Astrocyte (in vitro differentiated cells and primary cell): ENCODE data around the gene MAP2K3. TPM values are rescaled to one million over a fixed set of nuclear protein-coding genes. Genes with fewer than 3 reads are reported as not detected.

Experiments used
- DNase-seq: peaks from one replicate; pipeline ENCODE4 v3.0.0-alpha.2; 2010; ENCODE audit warnings: low read depth
- FAIRE-seq: peaks from 2 replicates; lab custom pipeline; 2011; peaks lifted over from hg19 to GRCh38; lab: Jason Lieb, UNC
- H2AFZ ChIP-seq: 2 replicates; pipeline ENCODE4 v1.6.0; 2012; ENCODE audit warnings: low read depth, low read length, inconsistent platforms
- H3K27ac ChIP-seq: 2 replicates; pipeline ENCODE4 v1.5.1; 2011; ENCODE audit warnings: low read depth, low read length, inconsistent platforms
- H3K27me3 ChIP-seq: 2 replicates; pipeline ENCODE4 v1.6.0; 2011; ENCODE audit warnings: low read length, inconsistent platforms; ENCODE audit not compliant: insufficient read depth
- H3K36me3 ChIP-seq: 2 replicates; pipeline ENCODE4 v1.5.1; 2011; ENCODE audit warnings: low read length, inconsistent platforms; ENCODE audit not compliant: insufficient read depth
- H3K4me1 ChIP-seq: 2 replicates; pipeline ENCODE4 v1.5.1; 2011; ENCODE audit warnings: low read length, inconsistent platforms; ENCODE audit not compliant: insufficient read depth
- H3K4me2 ChIP-seq: 2 replicates; pipeline ENCODE4 v1.6.0; 2012; ENCODE audit warnings: low read length, inconsistent platforms
- H3K4me3 ChIP-seq: 2 replicates; pipeline ENCODE4 v1.5.1; 2011; ENCODE audit warnings: low read depth, mild to moderate bottlenecking, low read length, inconsistent platforms; ENCODE audit not compliant: insufficient read depth
- H3K79me2 ChIP-seq: 2 replicates; pipeline ENCODE4 v1.6.0; 2012; ENCODE audit warnings: mild to moderate bottlenecking, low read length, inconsistent platforms; ENCODE audit not compliant: insufficient read depth
- H3K9ac ChIP-seq: 2 replicates; pipeline ENCODE4 v1.6.0; 2012; ENCODE audit warnings: mild to moderate bottlenecking, low read length, inconsistent platforms
- H3K9me3 ChIP-seq: 2 replicates; pipeline ENCODE4 v1.5.1; 2012; ENCODE audit warnings: low read depth, mild to moderate bottlenecking, low read length, inconsistent platforms; ENCODE audit not compliant: insufficient read depth
- H4K20me1 ChIP-seq: 2 replicates; pipeline ENCODE4 v1.6.0; 2012; ENCODE audit warnings: low read length, inconsistent platforms; ENCODE audit not compliant: insufficient read depth
- H3K27ac Mint-ChIP-seq: one replicate; pipeline ENCODE4 v1.8.0; 2021; ENCODE audit warnings: mild to moderate bottlenecking, mixed read lengths; ENCODE audit not compliant: unreplicated experiment
- H3K27me3 Mint-ChIP-seq: one replicate; pipeline ENCODE4 v1.8.0; 2021; ENCODE audit warnings: low read depth, mixed read lengths; ENCODE audit not compliant: unreplicated experiment
- H3K36me3 Mint-ChIP-seq: one replicate; pipeline ENCODE4 v1.8.0; 2021; ENCODE audit warnings: low read depth, mixed read lengths; ENCODE audit not compliant: unreplicated experiment
- H3K4me1 Mint-ChIP-seq: one replicate; pipeline ENCODE4 v1.8.0; 2021; ENCODE audit warnings: low read depth, mixed read lengths; ENCODE audit not compliant: unreplicated experiment
- H3K4me3 Mint-ChIP-seq: one replicate; pipeline ENCODE4 v1.8.0; 2021; ENCODE audit warnings: mild to moderate bottlenecking, moderate library complexity, mixed read lengths; ENCODE audit not compliant: unreplicated experiment
- H3K9me3 Mint-ChIP-seq: one replicate; pipeline ENCODE4 v1.8.0; 2021; ENCODE audit warnings: mild to moderate bottlenecking, mixed read lengths; ENCODE audit not compliant: unreplicated experiment
- CTCF ChIP-seq: IDR thresholded peaks from 2 replicates; pipeline ENCODE4 v1.5.1; 2011; ENCODE audit warnings: low read depth, mild to moderate bottlenecking, inconsistent platforms, low read length, moderate library complexity; ENCODE audit not compliant: insufficient read depth
- EZH2 ChIP-seq: IDR thresholded peaks from 2 replicates; pipeline ENCODE4 v1.6.1; 2012; ENCODE audit warnings: mild to moderate bottlenecking, low read length, inconsistent platforms; ENCODE audit not compliant: insufficient read depth
- total RNA-seq: library from RNA; stranded (reverse); gene quantifications from 2 replicates; pipeline ENCODE4 v1.2.1, GENCODE V29; 2021

Gene MAP2K3
- total RNA-seq, 1 donor from 2014 or later, result 44.3 TPM

GRCh38 chr17:21293831-21294210 lies 9.3 kb downstream of the MAP2K3 start:
- no peak for TF ChIP-seq CTCF
- Histone ChIP-seq H3K4me2 (no peak overlapping the region), H2AFZ (no peak overlapping the region), H3K27me3 (no peaks in the 10 kb centered on the region), H3K4me3 (no peak overlapping the region), H3K79me2 (peaks cover 100% of the 10 kb centered on the region), H3K9me3 (peaks cover 3% of the 10 kb centered on the region), H3K9ac (no peak overlapping the region), H3K4me1 (peaks cover 9% of the 10 kb centered on the region), H4K20me1 (peaks cover 98% of the 10 kb centered on the region), H3K36me3 (no peaks in the 10 kb centered on the region), H3K27ac (no peak overlapping the region)
- Mint-ChIP-seq H3K4me3 (no peak overlapping the region), H3K27me3 (no peaks in the 10 kb centered on the region), H3K27ac (no peak overlapping the region), H3K4me1 (no peaks in the 10 kb centered on the region), H3K36me3 (peaks cover 11% of the 10 kb centered on the region), H3K9me3 (peaks cover 10% of the 10 kb centered on the region)
- no peak for DNase-seq
- FAIRE-seq, result no peak

GRCh38 chr17:21294321-21295035 lies 10.0 kb downstream of the MAP2K3 start:
- H3K27ac ChIP-seq, result no peak overlapping the region
- no peak for TF ChIP-seq CTCF
- TF ChIP-seq EZH2, result no peak
- no peak overlapping the region for H2AFZ ChIP-seq
- DNase-seq (no peak), FAIRE-seq (no peak)
- peaks cover 98% of the 10 kb centered on the region for H4K20me1 ChIP-seq
- Mint-ChIP-seq H3K4me1 (no peaks in the 10 kb centered on the region), H3K9me3 (peaks cover 10% of the 10 kb centered on the region), H3K36me3 (peaks cover 11% of the 10 kb centered on the region), H3K4me3 (no peak overlapping the region), H3K27me3 (no peaks in the 10 kb centered on the region), H3K27ac (peak overlapping the region; percentile 54)
- no peaks in the 10 kb centered on the region for H3K36me3 ChIP-seq
- H3K4me1 ChIP-seq, result peaks cover 9% of the 10 kb centered on the region
- peaks cover 98% of the 10 kb centered on the region for H3K79me2 ChIP-seq
- no peak overlapping the region for H3K4me2 ChIP-seq
- no peak overlapping the region for H3K4me3 ChIP-seq
- no peak overlapping the region for H3K9ac ChIP-seq
- H3K9me3 ChIP-seq, result peaks cover 3% of the 10 kb centered on the region
- H3K27me3 ChIP-seq, result no peaks in the 10 kb centered on the region
